ENCODE measurements around the gene TAF9B. TPM values are rescaled to one million over a fixed set of nuclear protein-coding genes. Genes with fewer than 3 reads are reported as not detected.
A peak's percentile ranks its signal among the peaks of the same experiment; 100 is the strongest.

The TAF9B gene
- total RNA-seq, 4 donors from 2014 or later = 15.7 to 35.0 (median 25.1) TPM

- no peak for TF ChIP-seq CTCF (IDR thresholded peaks at IDR 0.05)
- ATAC-seq (ENCODE audit: low FRiP score) (no peak), DNase-seq (ENCODE audit: low spot score) (no peak)
Measured at GRCh38 chrX:78111140-78111931, 28.1 kb downstream of the TAF9B start.

- no peak for DNase-seq (ENCODE audit: low spot score)
Measured at GRCh38 chrX:78109458-78109857, 30.0 kb downstream of the TAF9B start.

GRCh38 chrX:78106651-78106986 is 32.8 kb downstream of the TAF9B start:
- ATAC-seq (ENCODE audit: low FRiP score) = no peak
- no peak for DNase-seq (ENCODE audit: low spot score)
- TF ChIP-seq CTCF (IDR thresholded peaks at IDR 0.05) = no peak

More at GRCh38 chrX:78109458-78109857, 30.0 kb downstream of the TAF9B start:
- ATAC-seq (ENCODE audit: low FRiP score) = no peak
- TF ChIP-seq CTCF (IDR thresholded peaks at IDR 0.05) = no peak

GRCh38 chrX:78105944-78106650 is 33.4 kb downstream of the TAF9B start:
- DNase-seq (ENCODE audit: low spot score) = no peak
- no peak for ATAC-seq (ENCODE audit: low FRiP score)
- TF ChIP-seq CTCF (IDR thresholded peaks at IDR 0.05) = no peak

GRCh38 chrX:78104447-78105176 is 34.8 kb downstream of the TAF9B start:
- TF ChIP-seq CTCF (IDR thresholded peaks at IDR 0.05) = no peak
- ATAC-seq (ENCODE audit: low FRiP score) = no peak
- no peak for DNase-seq (ENCODE audit: low spot score)

GRCh38 chrX:78103623-78104446 is 35.6 kb downstream of the TAF9B start, which contains the start of gene PGK1:
Gene PGK1 (plus strand): TSS chrX:78104248. CDS start chrX:78104341, 93 bp downstream.
- ATAC-seq (ENCODE audit: low FRiP score) = peak; percentile 97
- no peak for TF ChIP-seq CTCF (IDR thresholded peaks at IDR 0.05)
- DNase-seq (ENCODE audit: low spot score) = peak; percentile 75

All from omental fat pad (tissue), 4 donors.